A673 (cell line): ENCODE measurements around the gene MDGA2. TPM values are rescaled to one million over a fixed set of nuclear protein-coding genes. Genes with fewer than 3 reads are reported as not detected.

Source experiments
- BruUV-seq: library from RNA; stranded (reverse); fragments of 400-500 nt; replicated peaks from 2 replicates; lab custom pipeline; 2021; lab: Mats Ljungman, UMichigan
- CTCF ChIA-PET: fragments of 300-600 bp; sonication (Branson Sonifier 250); formaldehyde crosslinking; loops from one replicate; lab custom pipeline; 2022; ENCODE audit warnings: antibody characterized with exemption; lab: Charles Lee
- POLR2A ChIA-PET: fragments of 300-600 bp; sonication (Branson Sonifier 250); formaldehyde crosslinking; loops from one replicate; lab custom pipeline; 2022; ENCODE audit warnings: antibody characterized with exemption; ENCODE audit not compliant: low non-redundant PET; lab: Charles Lee
- DNase-seq: peaks from one replicate; pipeline ENCODE4 v3.0.0-alpha.2; 2015; ENCODE audit warnings: low spot score
- H3K27ac ChIP-seq: fragments of 200-600 bp; sonication (generic); 2 replicates; pipeline ENCODE4 v1.5.1; 2016; ENCODE audit warnings: mixed run types, low read depth, mild to moderate bottlenecking, mixed read lengths, antibody characterized with exemption, low read length; ENCODE audit not compliant: poor library complexity, severe bottlenecking
- H3K27me3 ChIP-seq: fragments of 200-600 bp; sonication (generic); replicated peaks from 2 replicates; pipeline ENCODE4 v1.6.1; 2017; ENCODE audit warnings: mixed run types, low read depth, mild to moderate bottlenecking, mixed read lengths, antibody characterized with exemption, low read length; ENCODE audit not compliant: insufficient read depth, poor library complexity
- H3K36me3 ChIP-seq: fragments of 200-600 bp; sonication (generic); 2 replicates; pipeline ENCODE4 v1.6.1; 2016; ENCODE audit warnings: mixed run types, mild to moderate bottlenecking, mixed read lengths, antibody characterized with exemption, low read length; ENCODE audit not compliant: insufficient read depth, poor library complexity, severe bottlenecking
- H3K4me1 ChIP-seq: fragments of 200-600 bp; sonication (generic); 2 replicates; pipeline ENCODE4 v1.6.1; 2017; ENCODE audit warnings: mixed run types, mild to moderate bottlenecking, mixed read lengths, antibody characterized with exemption, low read length; ENCODE audit not compliant: insufficient read depth, poor library complexity, severe bottlenecking
- H3K4me3 ChIP-seq: fragments of 200-600 bp; sonication (generic); 2 replicates; pipeline ENCODE4 v1.5.1; 2016; ENCODE audit warnings: low read depth, mixed run types, mild to moderate bottlenecking, mixed read lengths, low read length; ENCODE audit not compliant: poor library complexity, severe bottlenecking
- H3K9me3 ChIP-seq: fragments of 200-600 bp; sonication (generic); 2 replicates; pipeline ENCODE4 v1.6.1; 2016; ENCODE audit warnings: mixed run types, low read depth, mild to moderate bottlenecking, mixed read lengths, antibody characterized with exemption, low read length; ENCODE audit not compliant: poor library complexity, severe bottlenecking
- EZH2 ChIP-seq: fragments of 200-600 bp; sonication (generic); IDR thresholded peaks from 2 replicates; pipeline ENCODE4 v1.6.1; 2017; ENCODE audit warnings: borderline replicate concordance, low read depth, mild to moderate bottlenecking, mixed read lengths, antibody characterized with exemption, low read length; ENCODE audit not compliant: poor library complexity, severe bottlenecking
- intact Hi-C: fragments of 100-400 bp; cut with micrococcal nuclease; formaldehyde crosslinking; loops from one replicate; pipeline ENCODE4 v1.10.0; 2022; ENCODE audit not compliant: unreplicated experiment
- total RNA-seq: library from RNA; stranded (reverse); gene quantifications from 2 replicates; pipeline ENCODE4 v1.2.3, GENCODE V29; 2021
- TF ChIP-seq, protein P1 (sequence below): fragments of 300-800, 200-600 bp; sonication (generic); conservative IDR thresholded peaks from 2 replicates; pipeline ENCODE4 v1.5.1; 2017; ENCODE audit warnings: low read depth, mild to moderate bottlenecking, antibody characterized with exemption, low read length, moderate library complexity, mixed read lengths

MDGA2 gene
- total RNA-seq, 1 experiment from 2014 or later = not detected

DNA sequence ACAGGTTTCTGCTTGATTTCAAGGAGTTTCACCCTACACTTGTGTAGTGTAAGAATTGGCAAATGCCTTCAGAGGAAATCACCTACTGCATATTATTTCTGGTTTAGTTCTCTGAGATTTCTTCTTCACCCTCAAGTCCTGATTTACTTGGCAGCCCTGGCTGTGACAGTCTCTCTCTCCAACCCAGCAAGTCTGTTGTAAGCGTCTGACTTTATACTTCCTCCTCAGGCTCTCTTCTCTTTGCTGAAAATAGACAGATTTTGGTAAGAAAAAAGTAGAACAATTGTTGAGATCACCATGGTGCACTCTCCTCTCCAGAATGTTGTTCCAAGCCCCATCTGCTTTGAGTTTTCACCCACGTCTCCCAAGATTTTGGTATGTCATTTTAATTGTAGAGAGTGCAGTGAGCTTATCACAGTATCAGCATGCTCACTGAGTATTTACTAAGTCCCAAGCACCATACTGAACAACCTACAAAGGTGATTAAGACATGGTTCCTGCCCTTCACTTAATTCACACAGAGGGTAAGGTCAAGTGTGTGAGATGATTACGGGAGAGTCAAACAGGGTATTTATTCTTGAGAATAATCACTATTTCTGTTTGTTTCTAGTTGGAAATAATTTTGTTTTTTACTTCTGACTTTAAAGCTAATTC, 148.7 kb downstream of the MDGA2 start:
- Histone ChIP-seq H3K27ac (no peak overlapping the region), H3K4me3 (no peak overlapping the region), H3K4me1 (no peaks in the 10 kb centered on the region), H3K27me3 (no peaks in the 10 kb centered on the region), H3K36me3 (no peaks in the 10 kb centered on the region), H3K9me3 (no peaks in the 10 kb centered on the region)
- DNase-seq = no peak
- intact Hi-C loops = no loop called here
- POLR2A ChIA-PET = no interaction called here
- no TSS peak for BruUV-seq
- no peak for TF ChIP-seq EZH2
- TF ChIP-seq, protein P1, sequence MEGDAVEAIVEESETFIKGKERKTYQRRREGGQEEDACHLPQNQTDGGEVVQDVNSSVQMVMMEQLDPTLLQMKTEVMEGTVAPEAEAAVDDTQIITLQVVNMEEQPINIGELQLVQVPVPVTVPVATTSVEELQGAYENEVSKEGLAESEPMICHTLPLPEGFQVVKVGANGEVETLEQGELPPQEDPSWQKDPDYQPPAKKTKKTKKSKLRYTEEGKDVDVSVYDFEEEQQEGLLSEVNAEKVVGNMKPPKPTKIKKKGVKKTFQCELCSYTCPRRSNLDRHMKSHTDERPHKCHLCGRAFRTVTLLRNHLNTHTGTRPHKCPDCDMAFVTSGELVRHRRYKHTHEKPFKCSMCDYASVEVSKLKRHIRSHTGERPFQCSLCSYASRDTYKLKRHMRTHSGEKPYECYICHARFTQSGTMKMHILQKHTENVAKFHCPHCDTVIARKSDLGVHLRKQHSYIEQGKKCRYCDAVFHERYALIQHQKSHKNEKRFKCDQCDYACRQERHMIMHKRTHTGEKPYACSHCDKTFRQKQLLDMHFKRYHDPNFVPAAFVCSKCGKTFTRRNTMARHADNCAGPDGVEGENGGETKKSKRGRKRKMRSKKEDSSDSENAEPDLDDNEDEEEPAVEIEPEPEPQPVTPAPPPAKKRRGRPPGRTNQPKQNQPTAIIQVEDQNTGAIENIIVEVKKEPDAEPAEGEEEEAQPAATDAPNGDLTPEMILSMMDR = no peak
- CTCF ChIA-PET = no interaction called here

DNA sequence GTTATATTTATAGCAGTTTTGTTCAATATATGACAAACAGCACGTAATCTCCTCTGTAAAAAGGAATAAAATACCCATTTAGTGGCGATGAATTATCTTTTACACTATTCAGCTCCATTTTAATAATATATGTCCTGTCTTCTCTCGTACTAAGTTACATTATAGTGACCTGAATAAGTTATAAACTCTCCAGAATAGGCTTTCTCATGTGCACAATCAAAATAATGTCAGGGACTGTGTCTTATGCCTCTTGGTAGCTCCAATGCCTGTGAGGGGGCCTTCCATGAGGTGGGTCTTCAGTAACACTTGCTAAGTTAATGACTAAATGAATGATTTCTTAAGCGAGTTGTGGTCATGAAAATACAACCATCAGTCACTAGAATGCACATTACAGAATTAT, 150.9 kb downstream of the MDGA2 start:
- POLR2A ChIA-PET = no interaction called here
- no peak overlapping the region for H3K27ac ChIP-seq
- no peaks in the 10 kb centered on the region for H3K9me3 ChIP-seq
- TF ChIP-seq EZH2 = no peak
- TF ChIP-seq, protein P1 = no peak
- CTCF ChIA-PET = no interaction called here
- H3K4me1 ChIP-seq = no peaks in the 10 kb centered on the region
- DNase-seq = no peak
- H3K36me3 ChIP-seq = no peaks in the 10 kb centered on the region
- no peak overlapping the region for H3K4me3 ChIP-seq
- BruUV-seq = no TSS peak
- intact Hi-C loops = no loop called here
- H3K27me3 ChIP-seq = no peaks in the 10 kb centered on the region

DNA sequence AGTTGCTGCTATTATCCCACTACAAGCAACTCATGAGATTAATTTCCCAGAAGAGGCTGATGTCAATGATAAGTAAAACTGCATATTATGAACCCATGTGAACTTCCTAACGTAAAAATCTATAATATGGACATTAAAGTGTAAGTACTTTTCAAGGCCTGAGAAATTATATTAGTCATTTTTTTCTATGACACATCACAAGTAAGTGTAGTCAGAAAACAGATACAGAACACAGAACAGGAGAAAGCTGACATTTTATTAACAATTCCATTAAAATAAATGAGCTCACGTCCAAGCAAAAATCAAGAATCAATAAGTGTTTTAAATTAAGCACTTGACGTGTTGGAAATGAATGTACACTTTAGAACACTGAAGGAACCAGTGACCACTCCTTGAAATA, 155.0 kb downstream of the MDGA2 start:
- no TSS peak for BruUV-seq

More for the DNA sequence above, 155.0 kb downstream of the MDGA2 start:
- ChIA-PET POLR2A (no interaction called here), CTCF (no interaction called here)
- TF ChIP-seq, protein P1 = no peak
- TF ChIP-seq EZH2 = no peak
- Histone ChIP-seq H3K27me3 (no peaks in the 10 kb centered on the region), H3K9me3 (no peaks in the 10 kb centered on the region), H3K27ac (no peak overlapping the region), H3K4me3 (no peak overlapping the region), H3K36me3 (no peaks in the 10 kb centered on the region), H3K4me1 (no peaks in the 10 kb centered on the region)
- intact Hi-C loops = no loop called here
- no peak for DNase-seq
